Urinary bladder (tissue), 4 donors: ENCODE measurements around the gene MED27. TPM values are rescaled to one million over a fixed set of nuclear protein-coding genes. Genes with fewer than 3 reads are reported as not detected.
"Not testable (repeated sequence)": the region's sequence is repeated elsewhere in the genome, so short reads cannot be mapped to it uniquely, and the experiment has no call there.

Source experiments
- DNase-seq: peaks from one replicate; pipeline ENCODE4 v3.0.0-alpha.2; 2015; ENCODE audit errors: extremely low spot score
- H3K27ac ChIP-seq: one replicate; pipeline ENCODE4 v1.5.1; 2013; ENCODE audit warnings: low read depth, mild to moderate bottlenecking, moderate library complexity
- H3K36me3 ChIP-seq: one replicate; pipeline ENCODE4 v1.6.1; 2013; ENCODE audit warnings: mild to moderate bottlenecking, moderate library complexity; ENCODE audit not compliant: insufficient read depth
- H3K4me1 ChIP-seq: one replicate; pipeline ENCODE4 v1.6.1; 2013; ENCODE audit warnings: mild to moderate bottlenecking, moderate library complexity; ENCODE audit not compliant: insufficient read depth
- H3K4me3 ChIP-seq: one replicate; pipeline ENCODE4 v1.5.1; 2013; ENCODE audit warnings: low read depth, low read length
- WGBS: extraction: QIAGEN DNeasy Blood & Tissue Kit; methylation state at CpG from one replicate; pipeline ENCODE4 v1.1.7; 2013; 5-methylcytosine and 5-hydroxymethylcytosine counted together
- polyA plus RNA-seq: library from polyadenylated mRNA; stranded (reverse); fragments of 200-250 nt; gene quantifications from one replicate; pipeline ENCODE4 v1.2.3, GENCODE V29; 2013
- total RNA-seq: library from RNA; depleted of rRNA; stranded (reverse); fragments of >200 nt; gene quantifications from one replicate; pipeline ENCODE4 v1.2.3, GENCODE V29; 2014
- donor health status: healthy with polysubstance abuse.
- donor health status: healthy.

Gene MED27
- total and polyA plus RNA-seq, 2 donors = 7.7 to 26.6 TPM

- no peak overlapping the region for H3K4me3 ChIP-seq
- WGBS = 90% methylated on average over 11 of the region's 11 CpGs
- peaks cover 2% of the 10 kb centered on the region for H3K36me3 ChIP-seq
- no peaks in the 10 kb centered on the region for H3K4me1 ChIP-seq
- no peak overlapping the region for H3K27ac ChIP-seq
- DNase-seq = no peak
These were observed 13.6 kb downstream of the MED27 start for GRCh38 chr9:132066057-132066456.

DNA sequence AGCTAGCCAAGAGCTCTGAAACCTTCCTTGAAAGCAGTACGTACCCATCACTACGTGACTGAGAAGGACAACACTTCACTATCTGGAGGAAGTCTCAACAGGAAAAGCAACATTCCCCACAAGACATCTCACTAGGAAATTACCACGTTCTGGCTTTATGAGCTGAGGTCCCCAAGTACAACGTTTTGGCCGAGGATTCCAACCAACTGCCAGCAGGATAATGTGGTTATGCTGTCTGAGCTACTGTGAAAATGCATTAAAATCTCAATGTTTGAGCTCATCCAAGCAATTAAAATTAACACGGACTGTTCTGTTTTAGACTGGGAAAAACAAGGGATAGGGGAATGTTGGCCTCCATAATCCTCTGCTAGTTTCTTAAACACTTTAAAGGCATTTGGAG, 16.4 kb downstream of the MED27 start:
- Histone ChIP-seq H3K36me3 (peaks cover 2% of the 10 kb centered on the region), H3K4me3 (no peak overlapping the region), H3K27ac (no peak overlapping the region), H3K4me1 (no peaks in the 10 kb centered on the region)
- DNase-seq = no peak
- 74% methylated on average over 6 of the region's 6 CpGs for WGBS

- no peak overlapping the region for H3K4me3 ChIP-seq
- no peaks in the 10 kb centered on the region for H3K4me1 ChIP-seq
- no peak for DNase-seq
- no peaks in the 10 kb centered on the region for H3K36me3 ChIP-seq
- no peak overlapping the region for H3K27ac ChIP-seq
- WGBS = 97% methylated on average over 4 of the region's 4 CpGs
These were observed 16.9 kb downstream of the MED27 start for GRCh38 chr9:132062806-132063205.

- WGBS = 81% methylated on average over 3 of the region's 3 CpGs
- no peaks in the 10 kb centered on the region for H3K4me1 ChIP-seq
These were observed 18.1 kb downstream of the MED27 start for GRCh38 chr9:132061526-132061925.

GRCh38 chr9:132059361-132059760, 20.3 kb downstream of the MED27 start:
- H3K4me3 ChIP-seq = no peak overlapping the region
- no peaks in the 10 kb centered on the region for H3K4me1 ChIP-seq
- no peak overlapping the region for H3K27ac ChIP-seq
- no peaks in the 10 kb centered on the region for H3K36me3 ChIP-seq
- no peak for DNase-seq
- WGBS = 92% methylated on average over 8 of the region's 8 CpGs

More at GRCh38 chr9:132061526-132061925, 18.1 kb downstream of the MED27 start:
- Histone ChIP-seq H3K27ac (no peak overlapping the region), H3K4me3 (no peak overlapping the region), H3K36me3 (no peaks in the 10 kb centered on the region)
- no peak for DNase-seq

GRCh38 chr9:132058226-132058625, 21.4 kb downstream of the MED27 start:
- H3K36me3 ChIP-seq, H3K4me3 ChIP-seq, H3K27ac ChIP-seq, DNase-seq, H3K4me1 ChIP-seq: not testable (repeated sequence)
- 78% methylated on average over 6 of the region's 6 CpGs for WGBS

DNA sequence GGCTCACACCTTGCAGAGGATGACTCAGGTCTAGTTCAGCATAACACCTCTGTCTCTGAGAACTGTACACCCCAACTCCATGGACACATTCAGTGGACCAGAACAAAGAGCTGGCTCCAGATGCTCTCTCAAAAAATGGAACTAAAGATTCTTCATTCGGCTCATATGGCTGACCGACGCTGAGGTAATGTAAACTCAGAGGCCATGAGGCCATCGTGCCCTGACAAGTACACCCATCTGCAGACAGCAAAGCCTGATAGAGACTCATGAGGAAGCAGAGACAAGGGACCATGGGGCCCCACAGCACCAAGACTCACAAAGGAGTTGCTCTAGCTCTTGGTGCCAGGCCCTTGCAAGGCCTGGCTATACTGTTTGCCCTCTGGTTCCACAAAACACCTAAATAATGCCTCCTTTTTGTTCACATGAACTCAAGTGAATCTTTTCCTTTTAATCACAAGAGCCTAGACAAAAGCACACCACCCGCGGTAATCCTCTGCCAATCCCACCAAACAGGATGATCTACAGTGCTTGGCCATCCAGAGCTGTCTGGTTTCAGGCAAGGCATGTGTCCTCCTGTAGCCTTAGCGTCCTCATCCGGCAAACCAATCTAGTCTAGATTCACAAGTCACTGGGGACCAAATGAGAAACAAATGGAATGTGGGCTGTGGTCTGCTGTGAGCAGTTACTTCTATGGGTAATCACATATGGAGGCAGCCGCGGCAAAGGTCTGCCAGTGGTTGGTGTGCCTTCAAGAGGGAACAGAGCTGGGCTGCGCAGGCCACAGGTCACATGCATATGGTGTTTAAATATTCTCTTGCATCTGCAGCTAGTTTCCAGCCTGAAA, 22.7 kb downstream of the MED27 start:
- 89% methylated on average over 11 of the region's 11 CpGs for WGBS
- Histone ChIP-seq H3K4me1 (no peaks in the 10 kb centered on the region), H3K4me3 (no peak overlapping the region), H3K36me3 (no peaks in the 10 kb centered on the region), H3K27ac (no peak overlapping the region)
- no peak for DNase-seq

DNA sequence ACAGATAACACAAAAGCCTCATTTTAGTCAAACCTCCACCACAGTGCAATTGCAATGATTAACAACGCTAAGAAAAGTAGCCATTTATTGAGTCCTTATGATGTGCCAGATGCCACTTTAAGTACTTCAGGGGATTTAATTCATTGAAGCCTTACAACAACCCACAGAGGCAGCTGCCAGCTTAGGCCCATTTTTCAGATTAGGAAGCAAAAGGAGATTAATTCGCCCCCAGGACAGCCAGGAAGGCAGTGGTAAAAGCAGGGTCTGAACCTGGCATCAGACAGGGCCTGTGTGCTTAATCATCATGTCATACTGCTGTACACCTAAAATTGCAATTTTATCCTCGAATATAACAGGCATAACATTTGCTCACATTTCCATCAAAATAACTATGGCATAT, 23.9 kb downstream of the MED27 start:
- WGBS = 82% methylated on average over 3 of the region's 3 CpGs
- no peaks in the 10 kb centered on the region for H3K36me3 ChIP-seq
- DNase-seq = no peak
- no peaks in the 10 kb centered on the region for H3K4me1 ChIP-seq
- no peak overlapping the region for H3K4me3 ChIP-seq
- H3K27ac ChIP-seq = no peak overlapping the region

DNA sequence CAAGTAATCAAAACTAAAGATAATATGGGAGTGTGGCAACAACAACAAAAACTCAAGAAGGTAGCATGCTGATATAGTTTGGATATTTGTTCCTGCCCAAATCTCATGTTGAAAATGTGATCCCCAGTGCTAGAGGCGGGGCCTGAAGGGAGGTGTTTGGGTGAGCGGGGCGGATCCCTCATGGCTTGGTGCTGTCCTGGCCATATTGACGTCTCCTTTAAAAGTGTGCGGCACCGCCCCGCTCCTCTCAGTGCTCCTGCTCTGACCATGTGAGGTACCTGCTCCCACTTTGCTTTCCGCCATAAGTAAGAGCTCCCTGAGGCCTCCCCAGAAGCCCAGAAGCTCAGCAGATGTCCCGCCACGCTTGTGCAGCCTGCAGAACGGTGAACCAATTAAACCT, 25.6 kb downstream of the MED27 start:
- DNase-seq = no peak
- Histone ChIP-seq H3K27ac (no peak overlapping the region), H3K36me3 (no peaks in the 10 kb centered on the region), H3K4me3 (no peak overlapping the region), H3K4me1 (no peaks in the 10 kb centered on the region)
- WGBS = 88% methylated on average over 11 of the region's 11 CpGs

DNA sequence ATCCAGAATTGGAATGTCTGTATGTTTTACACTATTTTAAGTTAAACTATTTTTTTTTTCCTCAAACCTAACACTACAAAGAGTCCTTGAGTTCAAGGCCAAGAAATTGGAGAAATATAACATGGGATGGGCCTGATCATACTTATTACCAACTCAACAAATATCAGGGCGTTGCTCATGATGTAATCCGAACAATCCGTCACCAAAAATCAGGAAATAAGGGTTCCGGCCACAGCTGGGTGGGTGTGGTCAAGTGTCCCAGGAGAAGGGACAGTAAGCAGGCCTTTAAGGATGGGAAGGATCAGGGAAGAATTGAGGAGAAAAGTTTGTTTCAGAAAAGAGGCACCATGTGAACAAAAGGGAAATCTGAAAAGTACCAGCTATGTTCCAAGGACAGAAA, 29.8 kb downstream of the MED27 start:
- no peak for DNase-seq
- H3K27ac ChIP-seq = no peak overlapping the region
- no peak overlapping the region for H3K4me3 ChIP-seq
- H3K36me3 ChIP-seq = no peaks in the 10 kb centered on the region
- no peaks in the 10 kb centered on the region for H3K4me1 ChIP-seq
- 84% methylated on average over 4 of the region's 4 CpGs for WGBS

GRCh38 chr9:132049323-132049882, 30.3 kb downstream of the MED27 start:
- DNase-seq = no peak
- no peak overlapping the region for H3K27ac ChIP-seq
- H3K4me3 ChIP-seq = no peak overlapping the region
- 74% methylated on average over 7 of the region's 7 CpGs for whole genome bisulfite sequencing
- H3K36me3 ChIP-seq = no peaks in the 10 kb centered on the region
- no peaks in the 10 kb centered on the region for H3K4me1 ChIP-seq

GRCh38 chr9:132048201-132048600, 31.5 kb downstream of the MED27 start:
- no peak overlapping the region for H3K27ac ChIP-seq
- no peak overlapping the region for H3K4me3 ChIP-seq
- no peaks in the 10 kb centered on the region for H3K36me3 ChIP-seq
- H3K4me1 ChIP-seq = no peaks in the 10 kb centered on the region
- 94% methylated on average over 3 of the region's 3 CpGs for WGBS
- no peak for DNase-seq

- no peak for DNase-seq
- Histone ChIP-seq H3K4me3 (no peak overlapping the region), H3K4me1 (no peaks in the 10 kb centered on the region), H3K36me3 (no peaks in the 10 kb centered on the region), H3K27ac (no peak overlapping the region)
- WGBS = 65% methylated on average over 6 of the region's 6 CpGs
These were observed 33.2 kb downstream of the MED27 start for GRCh38 chr9:132046456-132046855.

GRCh38 chr9:132044176-132044875, 35.3 kb downstream of the MED27 start:
- H3K4me3 ChIP-seq = no peak overlapping the region
- no peak for DNase-seq
- no peaks in the 10 kb centered on the region for H3K4me1 ChIP-seq
- no peaks in the 10 kb centered on the region for H3K36me3 ChIP-seq
- 85% methylated on average over 8 of the region's 8 CpGs for WGBS
- H3K27ac ChIP-seq = no peak overlapping the region
